ENCODE data around the gene ZNF609. TPM values are rescaled to one million over a fixed set of nuclear protein-coding genes. Genes with fewer than 3 reads are reported as not detected.
"Not testable (repeated sequence)": the region's sequence is repeated elsewhere in the genome, so short reads cannot be mapped to it uniquely, and the experiment has no call there.

The ZNF609 gene
- total RNA-seq, 1 experiment from 2014 or later: 18.1 TPM

GRCh38 chr15:64459066-64459781, 1.2 kb upstream of the ZNF609 start:
- no peak for DNase-seq (ENCODE audit: low read depth)

GRCh38 chr15:64460724-64461720, 644 bp downstream of the ZNF609 start:
- DNase-seq (ENCODE audit: low read depth): peak; percentile 81

- peak; percentile 27 for DNase-seq (ENCODE audit: low read depth)
These were observed 1.4 kb downstream of the ZNF609 start for GRCh38 chr15:64461721-64462162.

GRCh38 chr15:64462492-64462891, 2.1 kb downstream of the ZNF609 start:
- DNase-seq (ENCODE audit: low read depth): no peak

GRCh38 chr15:64464276-64465005, 4.1 kb downstream of the ZNF609 start:
- DNase-seq (ENCODE audit: low read depth): peak; percentile 15

- DNase-seq (ENCODE audit: low read depth): no peak
These were observed 6.2 kb downstream of the ZNF609 start for GRCh38 chr15:64466408-64467141.

- no peak for DNase-seq (ENCODE audit: low read depth)
These were observed 11.8 kb downstream of the ZNF609 start for GRCh38 chr15:64472161-64472560.

- no peak for DNase-seq (ENCODE audit: low read depth)
These were observed 14.5 kb downstream of the ZNF609 start for GRCh38 chr15:64474846-64475245.

GRCh38 chr15:64476550-64476949, 16.2 kb downstream of the ZNF609 start:
- no peak for DNase-seq (ENCODE audit: low read depth)

- DNase-seq (ENCODE audit: low read depth): no peak
These were observed 18.5 kb downstream of the ZNF609 start for GRCh38 chr15:64478863-64479262.

- DNase-seq (ENCODE audit: low read depth): no peak
These were observed 20.5 kb downstream of the ZNF609 start for GRCh38 chr15:64480891-64481290.

- no peak for DNase-seq (ENCODE audit: low read depth)
These were observed 23.4 kb downstream of the ZNF609 start for GRCh38 chr15:64483749-64484148.

- DNase-seq (ENCODE audit: low read depth): no peak
These were observed 25.4 kb downstream of the ZNF609 start for GRCh38 chr15:64485796-64486195.

GRCh38 chr15:64490598-64491259, 30.4 kb downstream of the ZNF609 start:
- no peak for DNase-seq (ENCODE audit: low read depth)

- no peak for DNase-seq (ENCODE audit: low read depth)
These were observed 33.3 kb downstream of the ZNF609 start for GRCh38 chr15:64493641-64494040.

- DNase-seq (ENCODE audit: low read depth): not testable (repeated sequence)
These were observed 35.6 kb downstream of the ZNF609 start for GRCh38 chr15:64495968-64496367.

GRCh38 chr15:64500695-64501395, 40.5 kb downstream of the ZNF609 start:
- DNase-seq (ENCODE audit: low read depth): no peak

GRCh38 chr15:64501396-64501715, 41.0 kb downstream of the ZNF609 start:
- DNase-seq (ENCODE audit: low read depth): no peak

- no peak for DNase-seq (ENCODE audit: low read depth)
These were observed 41.8 kb downstream of the ZNF609 start for GRCh38 chr15:64502151-64502550.

- DNase-seq (ENCODE audit: low read depth): peak; percentile 32
These were observed 42.2 kb downstream of the ZNF609 start for GRCh38 chr15:64502551-64502950.
